GM10266 (cell line): ENCODE results near the gene DHRSX.
"Not testable (repeated sequence)": the region's sequence is repeated elsewhere in the genome, so short reads cannot be mapped to it uniquely, and the experiment has no call there.

Experiments
- DNase-seq: peaks from one replicate; pipeline ENCODE4 v3.0.0; 2012; ENCODE audit errors: extremely low spot score
- CTCF ChIP-seq: IDR thresholded peaks from 2 replicates; pipeline ENCODE4 v1.5.1; 2012; ENCODE audit warnings: mild to moderate bottlenecking, low read depth; ENCODE audit not compliant: control insufficient read depth, insufficient read depth; ENCODE audit errors: missing control alignments

Gene DHRSX

GRCh38 chrX:2542826-2543521, 42.2 kb upstream of the DHRSX start:
- no peak for TF ChIP-seq CTCF
- no peak for DNase-seq

- no peak for TF ChIP-seq CTCF
- no peak for DNase-seq
Observed at GRCh38 chrX:2541603-2542002, 40.8 kb upstream of the DHRSX start.

- no peak for TF ChIP-seq CTCF
- DNase-seq: no peak
Observed at GRCh38 chrX:2540426-2540947, 39.7 kb upstream of the DHRSX start.

DNA sequence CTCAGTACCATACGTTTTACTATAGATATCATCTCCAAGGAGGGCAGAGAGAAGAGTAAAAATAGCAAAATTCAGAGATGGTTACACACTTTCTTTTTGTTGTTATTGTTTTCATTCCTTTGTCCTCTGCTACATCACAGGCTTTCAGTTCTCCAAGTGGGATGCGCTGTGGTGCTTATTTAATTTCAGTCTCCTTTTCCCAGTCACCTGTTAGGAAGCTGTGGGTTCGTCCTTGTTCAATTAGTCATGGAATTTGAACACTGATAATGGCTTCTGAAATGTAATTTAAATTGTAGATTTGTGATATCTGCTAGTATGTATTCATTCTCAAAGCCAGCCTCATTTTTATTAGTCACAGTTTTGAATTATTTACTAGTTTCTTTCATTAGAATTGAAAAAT, 38.8 kb upstream of the DHRSX start:
- no peak for DNase-seq
- no peak for TF ChIP-seq CTCF

GRCh38 chrX:2538031-2538757, 37.4 kb upstream of the DHRSX start:
- DNase-seq: no peak
- TF ChIP-seq CTCF: no peak

- DNase-seq: no peak
- TF ChIP-seq CTCF: no peak
Observed at GRCh38 chrX:2536974-2537373, 36.2 kb upstream of the DHRSX start.

- DNase-seq: no peak
- no peak for TF ChIP-seq CTCF
Observed at GRCh38 chrX:2536141-2536540, 35.4 kb upstream of the DHRSX start.

DNA sequence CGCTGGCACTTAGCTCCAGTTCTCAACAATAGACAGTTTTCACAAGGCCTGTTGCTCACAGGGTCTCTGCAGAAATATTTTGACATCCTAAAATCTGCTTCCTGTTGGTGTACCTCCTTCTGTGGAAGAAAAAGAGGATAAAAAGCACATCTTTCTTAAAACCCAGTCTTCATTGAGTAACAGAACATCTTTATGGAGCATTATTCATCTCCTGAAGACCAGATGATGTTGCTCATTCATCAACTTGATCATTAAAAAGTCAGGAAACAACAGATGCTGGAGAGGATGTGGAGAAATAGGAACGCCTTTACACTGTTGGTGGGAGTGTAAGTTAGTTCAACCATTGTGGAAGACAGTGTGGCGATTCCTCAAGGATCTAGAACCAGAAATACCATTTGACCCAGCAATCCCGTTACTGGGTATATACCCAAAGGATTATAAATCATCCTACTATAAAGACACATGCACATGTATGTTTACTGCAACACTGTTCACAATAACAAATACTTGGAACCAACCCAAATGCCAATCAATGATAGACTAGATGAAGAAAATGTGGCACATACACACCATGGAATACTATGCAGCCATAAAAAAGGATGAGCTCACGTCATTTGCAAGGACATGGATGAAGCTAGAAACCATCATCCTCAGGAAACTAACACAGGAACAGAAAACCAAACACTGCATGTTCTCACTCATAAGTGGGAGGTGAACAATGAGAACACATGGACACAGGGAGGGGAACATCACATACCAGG, 33.7 kb upstream of the DHRSX start:
- DNase-seq: not testable (repeated sequence)
